IMR-90 (cell line): ENCODE data around the gene WNK3. TPM values are rescaled to one million over a fixed set of nuclear protein-coding genes. Genes with fewer than 3 reads are reported as not detected.

Source experiments
- ELK1 ChIP-seq: fragments of 150-350 bp; IDR thresholded peaks from 2 replicates; pipeline ENCODE4 v1.6.1; 2016; ENCODE audit warnings: low read depth, mild to moderate bottlenecking, low read length, moderate library complexity, borderline replicate concordance
- POLR2A ChIP-seq: IDR thresholded peaks from 2 replicates; pipeline ENCODE4 v1.6.1; 2012; ENCODE audit warnings: mild to moderate bottlenecking, low read depth, low read length
- RCOR1 ChIP-seq: IDR thresholded peaks from 2 replicates; pipeline ENCODE4 v1.6.1; 2012; ENCODE audit warnings: mild to moderate bottlenecking, low read length, improper control_type of control experiment; ENCODE audit not compliant: insufficient replicate concordance
- polyA plus RNA-seq, 3 experiments: library from polyadenylated mRNA; depleted of rRNA; stranded (reverse); fragments of >200 nt; gene quantifications; 2 replicates each; pipeline ENCODE4 v1.2.3, GENCODE V29; 2012; ENCODE audit warnings: low replicate concordance in 1 of 3
- total RNA-seq: library from RNA; depleted of rRNA; stranded (reverse); fragments of >200 nt; gene quantifications from 2 replicates; pipeline ENCODE4 v1.2.3, GENCODE V29; 2012

WNK3 gene
- total and polyA plus RNA-seq, 2 of the 4 experiments (the other 2 are of a cell fraction) = 0.15 to 1.4 TPM

- TF ChIP-seq ELK1 (no peak), POLR2A (no peak), RCOR1 (no peak)
Observed at GRCh38 chrX:54181202-54181953, 176.5 kb downstream of the WNK3 start (continued).
